Endodermal cell (in vitro differentiated cells): ENCODE results near the gene ARL3. TPM values are rescaled to one million over a fixed set of nuclear protein-coding genes. Genes with fewer than 3 reads are reported as not detected.

Experiments
- DNase-seq: peaks from one replicate; pipeline ENCODE4 v3.0.0-alpha.2; 2017
- H3K27ac ChIP-seq: 2 replicates; pipeline ENCODE4 v1.5.1; 2013; ENCODE audit warnings: mild to moderate bottlenecking, low read depth, low read length, moderate library complexity
- H3K27me3 ChIP-seq: 2 replicates; pipeline ENCODE4 v1.6.1; 2013; ENCODE audit warnings: mild to moderate bottlenecking, low read length, moderate library complexity; ENCODE audit not compliant: insufficient read depth, control insufficient read depth, poor library complexity, severe bottlenecking
- H3K36me3 ChIP-seq: 2 replicates; pipeline ENCODE4 v1.7.0; 2013; ENCODE audit warnings: mild to moderate bottlenecking, low read length, moderate library complexity; ENCODE audit not compliant: control insufficient read depth, insufficient read depth
- H3K4me1 ChIP-seq: one replicate; pipeline ENCODE4 v1.7.0; 2013; ENCODE audit warnings: low read length; ENCODE audit not compliant: control insufficient read depth, insufficient read depth
- H3K4me3 ChIP-seq: 2 replicates; pipeline ENCODE4 v1.5.1; 2013; ENCODE audit warnings: mild to moderate bottlenecking, low read length, moderate library complexity
- H3K9ac ChIP-seq: 2 replicates; pipeline ENCODE4 v1.6.1; 2013; ENCODE audit warnings: mild to moderate bottlenecking, low read length, moderate library complexity; ENCODE audit not compliant: poor library complexity, severe bottlenecking; ENCODE audit errors: extremely low read depth
- H3K9me3 ChIP-seq: 2 replicates; pipeline ENCODE4 v1.6.1; 2013; ENCODE audit warnings: mild to moderate bottlenecking, low read length, moderate library complexity; ENCODE audit not compliant: control insufficient read depth
- H3K27ac Mint-ChIP-seq: 2 replicates; pipeline ENCODE4 v1.8.0; 2020; ENCODE audit warnings: mixed read lengths
- H3K27me3 Mint-ChIP-seq: 2 replicates; pipeline ENCODE4 v1.8.0; 2021; ENCODE audit warnings: mild to moderate bottlenecking, mixed read lengths; ENCODE audit not compliant: insufficient read depth
- H3K36me3 Mint-ChIP-seq: 2 replicates; pipeline ENCODE4 v1.8.0; 2020; ENCODE audit warnings: low read depth, mixed read lengths
- H3K4me1 Mint-ChIP-seq: 2 replicates; pipeline ENCODE4 v1.8.0; 2020; ENCODE audit warnings: mixed read lengths
- H3K4me3 Mint-ChIP-seq: 2 replicates; pipeline ENCODE4 v1.8.0; 2020; ENCODE audit warnings: mild to moderate bottlenecking, moderate library complexity, mixed read lengths
- H3K9me3 Mint-ChIP-seq: 2 replicates; pipeline ENCODE4 v1.8.0; 2020; ENCODE audit warnings: mild to moderate bottlenecking, mixed read lengths
- WGBS, 2 experiments: methylation state at CpG; one replicate each; pipeline versions ENCODE4 v1.1.5 to v1.1.7; 2013; ENCODE audit warnings: missing lambda C conversion rate in 2 of 2, mixed read lengths in 1 of 2; ENCODE audit not compliant: insufficient coverage in 1 of 2, insufficient read length in 1 of 2; 5-methylcytosine and 5-hydroxymethylcytosine counted together
- total RNA-seq, 2 donors: library from RNA; stranded (reverse); fragmentation: NEBNext Ultra II Directional in 1 of 2; extraction: Animal tissue kit (Norgen Biotek cat#: 25700) in 1 of 2; gene quantifications; 2 replicates in 1 of 2; 3 replicates in 1 of 2; pipeline ENCODE4 v1.2.1, GENCODE V29; 2021
- TF ChIP-seq, protein P1 (sequence below): fragments of 200-600 bp; sonication (generic); conservative IDR thresholded peaks from 2 replicates; pipeline ENCODE4 v1.5.0; 2021; ENCODE audit warnings: antibody characterized with exemption, mild to moderate bottlenecking

The ARL3 gene
- total RNA-seq, 2 donors from 2014 or later: 20.3 to 25.6 TPM

- Mint-ChIP-seq H3K27me3 (no peaks in the 10 kb centered on the region), H3K27ac (peak overlapping the region; percentile 95), H3K36me3 (peaks cover 3% of the 10 kb centered on the region), H3K9me3 (no peaks in the 10 kb centered on the region), H3K4me3 (peak overlapping the region; percentile 85), H3K4me1 (peaks cover 26% of the 10 kb centered on the region)
- no peaks in the 10 kb centered on the region for H3K27me3 ChIP-seq
- peak; percentile 94 for DNase-seq
- peaks cover 20% of the 10 kb centered on the region for H3K4me1 ChIP-seq
- peak overlapping the region; percentile 94 for H3K4me3 ChIP-seq
- peak overlapping the region; percentile 94 for H3K9ac ChIP-seq
- no peaks in the 10 kb centered on the region for H3K36me3 ChIP-seq
- WGBS, 2 experiments: 1% methylated on average over 23 to 62 of the region's 62 CpGs
- no peaks in the 10 kb centered on the region for H3K9me3 ChIP-seq
- H3K27ac ChIP-seq: peak overlapping the region; percentile 93
- TF ChIP-seq, protein P1, sequence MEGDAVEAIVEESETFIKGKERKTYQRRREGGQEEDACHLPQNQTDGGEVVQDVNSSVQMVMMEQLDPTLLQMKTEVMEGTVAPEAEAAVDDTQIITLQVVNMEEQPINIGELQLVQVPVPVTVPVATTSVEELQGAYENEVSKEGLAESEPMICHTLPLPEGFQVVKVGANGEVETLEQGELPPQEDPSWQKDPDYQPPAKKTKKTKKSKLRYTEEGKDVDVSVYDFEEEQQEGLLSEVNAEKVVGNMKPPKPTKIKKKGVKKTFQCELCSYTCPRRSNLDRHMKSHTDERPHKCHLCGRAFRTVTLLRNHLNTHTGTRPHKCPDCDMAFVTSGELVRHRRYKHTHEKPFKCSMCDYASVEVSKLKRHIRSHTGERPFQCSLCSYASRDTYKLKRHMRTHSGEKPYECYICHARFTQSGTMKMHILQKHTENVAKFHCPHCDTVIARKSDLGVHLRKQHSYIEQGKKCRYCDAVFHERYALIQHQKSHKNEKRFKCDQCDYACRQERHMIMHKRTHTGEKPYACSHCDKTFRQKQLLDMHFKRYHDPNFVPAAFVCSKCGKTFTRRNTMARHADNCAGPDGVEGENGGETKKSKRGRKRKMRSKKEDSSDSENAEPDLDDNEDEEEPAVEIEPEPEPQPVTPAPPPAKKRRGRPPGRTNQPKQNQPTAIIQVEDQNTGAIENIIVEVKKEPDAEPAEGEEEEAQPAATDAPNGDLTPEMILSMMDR: peak; percentile 83
These were observed 69.4 kb downstream of the ARL3 start for GRCh38 chr10:102644646-102645387.

GRCh38 chr10:102644066-102644645, 70.0 kb downstream of the ARL3 start, which contains the start of gene TRIM8:
Gene TRIM8 (plus strand): TSS chr10:102644479. CDS start chr10:102644618, 139 bp downstream.
- Mint-ChIP-seq H3K36me3 (peaks cover 3% of the 10 kb centered on the region), H3K4me1 (peaks cover 25% of the 10 kb centered on the region), H3K27me3 (no peaks in the 10 kb centered on the region), H3K9me3 (no peaks in the 10 kb centered on the region), H3K27ac (peak within 1 kb of the TSS; percentile 97), H3K4me3 (peak within 1 kb of the TSS; percentile 85)
- Histone ChIP-seq H3K27ac (peak within 1 kb of the TSS; percentile 94), H3K9ac (peak within 1 kb of the TSS; percentile 94), H3K36me3 (no peaks in the 10 kb centered on the region), H3K9me3 (no peaks in the 10 kb centered on the region), H3K27me3 (no peaks in the 10 kb centered on the region), H3K4me1 (peaks cover 13% of the 10 kb centered on the region), H3K4me3 (peak within 1 kb of the TSS; percentile 94)
- DNase-seq: peak; percentile 82
- 0% methylated on average over 50 to 80 of the region's 80 CpGs for WGBS, 2 experiments
- TF ChIP-seq, protein P1: no peak

GRCh38 chr10:102643336-102644065, 70.7 kb downstream of the ARL3 start:
- Histone ChIP-seq H3K27ac (peak overlapping the region; percentile 94), H3K9ac (peak overlapping the region; percentile 85), H3K4me1 (peaks cover 8% of the 10 kb centered on the region), H3K4me3 (peak overlapping the region; percentile 82), H3K9me3 (no peaks in the 10 kb centered on the region), H3K27me3 (no peaks in the 10 kb centered on the region), H3K36me3 (no peaks in the 10 kb centered on the region)
- Mint-ChIP-seq H3K36me3 (no peaks in the 10 kb centered on the region), H3K27ac (peak overlapping the region; percentile 97), H3K27me3 (no peaks in the 10 kb centered on the region), H3K4me3 (peak overlapping the region; percentile 85), H3K4me1 (peaks cover 21% of the 10 kb centered on the region), H3K9me3 (no peaks in the 10 kb centered on the region)
- TF ChIP-seq, protein P1: no peak
- peak; percentile 86 for DNase-seq
- 0% methylated on average over 4 to 63 of the region's 76 CpGs for WGBS, 2 experiments
